HG03571 (cell line): ENCODE measurements around the gene ABHD8.
A peak's percentile ranks its signal among the peaks of the same experiment; 100 is the strongest.

Source experiments
- ATAC-seq: cut with Tn5 transposase; IDR thresholded peaks from one replicate; pipeline ENCODE4 v1.9.1; 2021; ENCODE audit not compliant: unreplicated experiment

ABHD8 gene

GRCh38 chr19:17323300-17323963 is 20.2 kb upstream of the ABHD8 start:
- no peak for ATAC-seq

- ATAC-seq: no peak
Observed at GRCh38 chr19:17322854-17323253, 19.6 kb upstream of the ABHD8 start.

- ATAC-seq: no peak
Observed at GRCh38 chr19:17321655-17322489, 18.6 kb upstream of the ABHD8 start.

- ATAC-seq: no peak
Observed at GRCh38 chr19:17320435-17320834, 17.2 kb upstream of the ABHD8 start.

- ATAC-seq: no peak
Observed at GRCh38 chr19:17319473-17320238, 16.4 kb upstream of the ABHD8 start.

GRCh38 chr19:17318966-17319365 is 15.7 kb upstream of the ABHD8 start:
- ATAC-seq: no peak

GRCh38 chr19:17314007-17314593 is 10.9 kb upstream of the ABHD8 start:
- ATAC-seq: no peak

- ATAC-seq: no peak
Observed at GRCh38 chr19:17312189-17313113, 9.2 kb upstream of the ABHD8 start.

- no peak for ATAC-seq
Observed at GRCh38 chr19:17311455-17312188, 8.4 kb upstream of the ABHD8 start.

- ATAC-seq: no peak
Observed at GRCh38 chr19:17309965-17310461, 6.8 kb upstream of the ABHD8 start.

- peak; percentile 48 for ATAC-seq
Observed at GRCh38 chr19:17309198-17309964, 6.2 kb upstream of the ABHD8 start, which contains the start of gene DDA1. Gene DDA1, plus strand, starts transcription at chr19:17309563. Its CDS starts 92 bp downstream, at chr19:17309655.

- ATAC-seq: no peak
Observed at GRCh38 chr19:17307876-17308377, 4.7 kb upstream of the ABHD8 start.

GRCh38 chr19:17306285-17306714 is 3.1 kb upstream of the ABHD8 start:
- ATAC-seq: no peak

- peak; percentile 62 for ATAC-seq
Observed at GRCh38 chr19:17305517-17306284, 2.5 kb upstream of the ABHD8 start, which contains the start of gene MRPL34. Gene MRPL34, plus strand, starts transcription at chr19:17305872. Its CDS starts 21 bp downstream, at chr19:17305893.

- no peak for ATAC-seq
Observed at GRCh38 chr19:17305216-17305516, 1.9 kb upstream of the ABHD8 start.

- no peak for ATAC-seq
Observed at GRCh38 chr19:17304386-17305215, 1.4 kb upstream of the ABHD8 start.

- no peak for ATAC-seq
Observed at GRCh38 chr19:17303940-17304267, 679 bp upstream of the ABHD8 start.
